Measurements from ENCODE around the gene EIF5A2.
"Not testable (repeated sequence)": the region's sequence is repeated elsewhere in the genome, so short reads cannot be mapped to it uniquely, and the experiment has no call there.

The EIF5A2 gene

DNA sequence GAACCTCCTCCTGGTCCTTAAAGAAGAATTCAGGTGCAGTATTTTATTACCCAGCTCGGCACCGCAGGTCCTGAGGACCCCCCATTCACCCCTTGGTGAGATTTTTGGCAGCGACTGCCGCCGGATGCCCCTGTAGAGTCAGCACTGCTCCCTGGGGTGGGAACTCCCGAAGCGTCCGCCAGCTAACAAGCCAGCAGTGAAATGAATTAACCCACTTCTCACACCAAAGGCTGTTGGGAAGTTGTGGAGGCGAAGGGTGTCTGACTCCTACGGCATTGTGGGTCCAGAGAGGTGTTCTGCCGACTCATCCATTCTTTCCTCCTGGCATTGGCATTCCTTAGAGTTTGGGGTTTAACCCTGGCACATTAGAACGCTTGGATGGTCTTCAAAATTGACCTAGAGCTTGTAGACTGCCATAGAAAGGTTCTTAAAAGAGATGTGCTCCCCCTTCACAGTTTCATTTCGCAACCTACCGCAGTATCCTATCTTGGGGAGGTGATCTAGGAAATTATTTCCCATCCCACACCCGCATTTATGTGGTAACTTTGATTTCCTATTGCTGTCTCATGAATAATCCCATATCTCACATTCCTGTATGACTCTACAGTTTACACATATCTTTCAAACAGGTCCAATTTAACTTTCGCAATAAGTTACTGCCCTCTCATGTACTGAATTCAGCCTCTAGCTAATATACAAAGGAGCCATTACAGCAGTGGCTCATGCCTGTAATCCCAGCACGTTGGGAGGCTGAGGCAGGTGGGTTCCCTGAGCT lies 879 bp upstream of the EIF5A2 start:
- Mint-ChIP-seq H3K27me3 (peaks cover 2% of the 10 kb centered on the region), H3K4me3 (peak overlapping the region; percentile 22), H3K36me3 (ENCODE audit: low read depth) (peaks cover 9% of the 10 kb centered on the region), H3K9me3 (peaks cover 6% of the 10 kb centered on the region), H3K4me1 (peaks cover 27% of the 10 kb centered on the region), H3K27ac (no peak overlapping the region)
- DNase-seq (no peak), ATAC-seq (no peak)

DNA sequence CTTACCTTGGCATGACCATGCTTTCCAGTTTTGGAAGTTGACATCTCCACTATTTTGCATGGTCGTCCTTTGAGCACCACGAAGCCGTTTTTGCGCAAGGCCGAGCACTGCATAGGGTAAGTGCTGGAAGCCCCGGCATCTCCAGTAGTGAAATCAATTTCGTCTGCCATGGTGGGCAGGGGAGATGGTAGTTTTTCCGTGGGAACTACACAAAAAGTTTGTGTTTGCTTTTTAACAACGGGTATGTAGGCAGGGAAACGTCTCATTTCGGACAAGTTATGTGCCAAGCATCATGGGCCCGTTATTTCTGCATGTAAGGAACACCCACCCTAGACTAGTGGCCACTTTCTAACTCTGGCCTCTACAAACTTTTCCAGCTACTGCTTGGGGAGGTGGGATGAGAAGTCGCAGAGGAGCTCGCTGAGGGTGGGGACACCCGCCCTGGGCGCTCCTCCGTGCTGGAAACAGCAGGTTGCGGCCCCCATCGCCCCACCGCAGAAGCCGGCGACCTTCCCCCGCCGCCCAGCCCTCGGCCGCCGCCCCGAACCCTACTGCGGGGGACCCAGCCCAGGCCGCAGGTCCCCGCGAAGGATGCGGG lies 701 bp downstream of the EIF5A2 start:
- no peak overlapping the region for H3K27ac Mint-ChIP-seq
- H3K4me1 Mint-ChIP-seq, result peaks cover 27% of the 10 kb centered on the region
- no peak for DNase-seq
- peaks cover 2% of the 10 kb centered on the region for H3K27me3 Mint-ChIP-seq
- H3K9me3 Mint-ChIP-seq, result peaks cover 6% of the 10 kb centered on the region
- H3K4me3 Mint-ChIP-seq, result peak overlapping the region; percentile 92
- peaks cover 13% of the 10 kb centered on the region for H3K36me3 Mint-ChIP-seq (ENCODE audit: low read depth)
- ATAC-seq, result peak; percentile 3

DNA sequence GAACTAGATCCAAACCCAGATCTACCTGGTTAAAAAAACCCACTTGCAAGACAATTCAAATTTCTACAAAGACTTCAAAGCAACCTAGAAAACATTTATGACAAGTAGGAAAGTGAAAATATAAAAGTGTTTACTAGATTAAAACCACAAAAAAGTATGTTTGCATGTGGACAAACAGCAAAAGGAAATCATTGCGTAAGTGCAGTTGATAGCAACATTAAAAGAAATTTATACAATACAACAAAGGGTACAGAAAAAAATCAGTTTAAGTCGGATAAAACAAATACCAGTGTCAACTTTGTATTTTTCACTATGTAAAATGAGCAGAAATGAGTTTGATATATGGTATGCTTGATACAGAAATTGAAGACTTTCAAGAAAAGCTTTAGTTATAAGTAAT lies 2.6 kb downstream of the EIF5A2 start:
- peaks cover 27% of the 10 kb centered on the region for H3K4me1 Mint-ChIP-seq
- H3K27ac Mint-ChIP-seq, result no peak overlapping the region
- H3K36me3 Mint-ChIP-seq (ENCODE audit: low read depth), result peaks cover 16% of the 10 kb centered on the region
- peaks cover 6% of the 10 kb centered on the region for H3K9me3 Mint-ChIP-seq
- H3K4me3 Mint-ChIP-seq, result no peak overlapping the region
- DNase-seq (no peak), ATAC-seq (no peak)
- no peaks in the 10 kb centered on the region for H3K27me3 Mint-ChIP-seq

DNA sequence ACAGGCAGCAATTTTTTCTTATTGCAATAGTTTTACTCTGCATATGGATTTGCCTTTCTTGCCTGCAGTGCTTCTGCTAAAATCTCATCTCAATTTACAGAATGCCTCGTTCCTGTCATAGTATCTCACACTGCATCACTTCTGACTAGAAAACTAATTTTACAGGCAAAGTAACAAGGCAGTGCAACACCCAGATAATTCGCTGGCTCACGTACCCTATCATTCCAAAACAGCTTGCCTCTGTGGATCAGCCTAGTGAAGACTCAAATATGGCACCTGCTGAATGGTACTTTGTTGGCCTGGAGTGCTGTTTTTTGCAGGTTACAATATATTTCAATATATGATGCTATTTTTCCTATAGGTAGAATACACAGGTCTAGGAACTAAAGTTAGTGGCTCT lies 5.3 kb downstream of the EIF5A2 start:
- Mint-ChIP-seq H3K4me1 (peaks cover 18% of the 10 kb centered on the region), H3K9me3 (no peaks in the 10 kb centered on the region), H3K36me3 (ENCODE audit: low read depth) (peaks cover 18% of the 10 kb centered on the region), H3K27me3 (no peaks in the 10 kb centered on the region), H3K27ac (no peak overlapping the region), H3K4me3 (no peak overlapping the region)
- DNase-seq (no peak), ATAC-seq (no peak)

DNA sequence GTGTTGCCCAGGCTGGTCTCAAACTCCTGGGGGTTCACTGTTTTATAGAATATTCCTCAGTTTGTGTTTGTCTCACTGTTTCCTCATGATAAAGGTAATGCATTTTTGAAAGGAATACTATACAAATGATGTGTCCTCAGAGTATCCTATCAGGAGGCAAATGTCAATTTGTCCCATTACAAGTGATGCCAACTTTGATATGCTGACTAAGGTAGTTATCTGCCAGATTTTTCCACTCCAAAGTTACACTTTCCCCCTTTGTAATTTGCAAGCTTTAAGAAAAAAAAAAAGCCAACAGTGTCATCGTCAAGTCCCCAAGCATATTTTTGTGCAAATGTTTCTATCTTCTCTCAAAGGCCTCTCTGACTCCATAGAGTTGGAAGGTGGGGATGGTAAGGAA lies 9.0 kb downstream of the EIF5A2 start:
- H3K27me3 Mint-ChIP-seq, result no peaks in the 10 kb centered on the region
- no peak for DNase-seq
- H3K4me1 Mint-ChIP-seq, result no peaks in the 10 kb centered on the region
- H3K27ac Mint-ChIP-seq, result no peak overlapping the region
- H3K4me3 Mint-ChIP-seq, result no peak overlapping the region
- H3K9me3 Mint-ChIP-seq, result peaks cover 6% of the 10 kb centered on the region
- no peak for ATAC-seq
- peaks cover 31% of the 10 kb centered on the region for H3K36me3 Mint-ChIP-seq (ENCODE audit: low read depth)

DNA sequence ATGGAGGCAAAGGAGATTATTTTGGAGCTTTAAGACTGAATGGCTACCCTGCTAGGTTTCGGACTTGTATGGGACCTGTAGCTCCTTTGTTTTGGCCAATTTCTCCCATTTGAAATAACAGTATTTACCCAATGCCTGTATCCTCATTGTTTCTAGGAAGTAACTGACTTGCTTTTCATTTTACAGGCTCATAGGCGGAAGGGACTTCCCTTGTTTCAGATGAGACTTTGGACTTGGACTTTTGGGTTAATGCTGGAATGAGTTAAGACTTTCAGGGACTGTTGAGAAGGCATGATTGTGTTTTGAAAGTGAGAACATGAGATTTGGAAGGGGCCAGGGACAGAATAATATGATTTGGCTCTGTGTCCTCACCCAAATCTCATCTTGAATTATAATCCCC lies 10.5 kb downstream of the EIF5A2 start:
- Mint-ChIP-seq H3K27me3 (no peaks in the 10 kb centered on the region), H3K36me3 (ENCODE audit: low read depth) (peaks cover 36% of the 10 kb centered on the region), H3K9me3 (peaks cover 6% of the 10 kb centered on the region), H3K4me3 (no peak overlapping the region), H3K4me1 (no peaks in the 10 kb centered on the region), H3K27ac (no peak overlapping the region)
- DNase-seq (no peak), ATAC-seq (no peak)

DNA sequence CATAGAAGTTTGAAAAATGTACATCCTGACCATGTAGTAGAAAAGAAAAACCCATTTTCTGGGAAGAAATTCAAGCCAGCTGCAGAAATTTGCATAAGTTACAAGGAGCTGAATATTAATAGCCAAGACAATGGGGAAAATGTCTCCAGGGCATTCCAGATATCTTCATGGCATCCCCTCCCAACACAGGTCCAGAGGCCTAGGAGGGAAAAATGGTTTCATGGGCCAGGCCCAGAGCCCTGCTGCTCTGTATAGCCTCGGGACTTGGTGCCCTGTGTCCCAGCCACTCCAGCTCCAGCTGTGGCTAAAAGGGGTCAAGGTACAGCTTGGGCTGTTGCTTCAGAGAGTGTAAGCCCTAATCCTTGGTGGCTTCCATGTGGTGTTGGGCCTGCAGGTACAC lies 11.2 kb downstream of the EIF5A2 start:
- ATAC-seq, DNase-seq, H3K4me3 Mint-ChIP-seq, H3K27me3 Mint-ChIP-seq, H3K4me1 Mint-ChIP-seq, H3K9me3 Mint-ChIP-seq, H3K27ac Mint-ChIP-seq: not testable (repeated sequence)
- H3K36me3 Mint-ChIP-seq (ENCODE audit: low read depth), result peaks cover 35% of the 10 kb centered on the region

DNA sequence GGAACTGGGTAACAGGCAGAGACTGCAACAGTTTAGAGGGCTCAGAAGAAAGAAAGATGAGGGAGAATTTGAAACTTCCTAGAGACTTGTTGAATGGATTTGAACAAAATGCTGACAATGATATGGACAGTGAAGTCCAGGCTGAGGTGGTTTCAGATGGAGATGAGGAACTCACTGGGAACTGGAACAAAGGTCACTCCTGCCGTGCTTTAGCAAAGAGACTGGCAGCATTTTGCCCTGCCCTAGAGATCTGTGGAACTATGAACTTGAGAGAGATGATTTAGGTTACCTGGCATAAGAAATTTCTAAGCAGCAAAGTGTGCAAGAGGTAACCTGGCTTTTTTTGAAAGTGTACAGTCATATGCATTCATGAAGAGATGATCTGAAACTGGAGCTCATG lies 11.7 kb downstream of the EIF5A2 start:
- no peak for DNase-seq
- no peak for ATAC-seq
- peaks cover 32% of the 10 kb centered on the region for H3K36me3 Mint-ChIP-seq (ENCODE audit: low read depth)

DNA sequence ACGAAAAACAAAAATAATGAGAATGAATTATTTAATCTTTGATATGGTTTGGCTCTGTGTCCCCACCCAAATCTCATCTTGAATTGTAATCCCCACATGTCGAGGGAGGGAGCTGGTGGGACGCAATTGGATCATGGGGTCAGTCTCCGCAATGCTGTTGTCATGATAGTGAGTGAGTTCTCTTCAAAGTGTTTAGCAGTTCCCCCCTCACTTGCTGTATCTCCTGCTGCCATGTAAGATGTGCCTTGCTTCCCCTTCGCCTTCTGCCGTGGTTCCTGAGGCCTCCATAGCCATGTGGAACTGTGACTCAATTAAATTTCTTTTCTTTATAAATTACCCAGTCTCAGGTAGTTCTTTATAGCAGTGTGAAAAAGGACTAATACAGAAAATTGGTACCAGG lies 12.1 kb downstream of the EIF5A2 start:
- H3K4me3 Mint-ChIP-seq, H3K4me1 Mint-ChIP-seq, DNase-seq, H3K27ac Mint-ChIP-seq, ATAC-seq, H3K27me3 Mint-ChIP-seq, H3K9me3 Mint-ChIP-seq: not testable (repeated sequence)
- H3K36me3 Mint-ChIP-seq (ENCODE audit: low read depth), result peaks cover 32% of the 10 kb centered on the region

More for the DNA sequence above, 11.7 kb downstream of the EIF5A2 start:
- Mint-ChIP-seq H3K4me1 (no peaks in the 10 kb centered on the region), H3K4me3 (no peak overlapping the region), H3K27me3 (no peaks in the 10 kb centered on the region), H3K27ac (no peak overlapping the region), H3K9me3 (peaks cover 6% of the 10 kb centered on the region)

DNA sequence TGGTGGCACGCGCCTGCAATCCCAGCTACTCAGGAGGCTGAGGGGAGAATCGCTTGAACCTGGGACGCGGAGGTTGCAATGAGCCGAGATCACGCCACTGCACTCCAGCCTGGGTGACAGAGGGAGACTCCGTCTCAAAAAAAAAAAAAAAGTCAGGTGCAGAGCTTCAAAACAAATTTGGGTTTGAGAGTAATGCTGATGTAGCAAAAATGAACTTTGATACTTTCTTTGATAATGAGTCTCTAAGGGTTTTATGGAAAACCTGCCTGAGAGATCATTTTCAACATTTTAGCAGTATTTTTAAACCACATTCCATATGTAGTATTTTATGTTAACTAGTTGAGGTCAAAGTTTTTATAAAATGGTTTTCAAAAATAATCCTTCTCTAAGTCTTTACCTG lies 14.5 kb downstream of the EIF5A2 start:
- H3K27me3 Mint-ChIP-seq, result no peaks in the 10 kb centered on the region
- H3K36me3 Mint-ChIP-seq (ENCODE audit: low read depth), result peaks cover 29% of the 10 kb centered on the region

DNA sequence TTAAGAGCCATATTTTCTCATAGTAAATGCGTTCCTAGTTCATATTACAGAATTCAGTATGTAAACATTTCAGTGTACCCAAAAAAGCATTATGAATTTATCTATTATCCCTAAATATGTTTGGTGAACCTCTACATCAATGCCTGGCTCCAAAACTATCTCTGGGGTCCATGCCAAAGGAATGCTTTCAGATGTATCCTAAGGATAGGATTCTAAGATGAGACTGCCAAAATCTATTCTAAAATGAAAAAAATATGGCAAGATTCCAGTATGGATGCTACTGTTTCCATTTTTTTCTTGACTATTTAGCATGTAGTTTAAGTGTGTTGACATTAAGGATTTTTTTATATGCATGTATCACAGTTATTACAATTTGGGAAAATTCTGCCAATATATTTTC lies 18.8 kb downstream of the EIF5A2 start:
- no peak for DNase-seq
- H3K4me1 Mint-ChIP-seq, result no peaks in the 10 kb centered on the region
- no peak for ATAC-seq
- H3K36me3 Mint-ChIP-seq (ENCODE audit: low read depth), result peaks cover 9% of the 10 kb centered on the region
- H3K27ac Mint-ChIP-seq, result no peak overlapping the region
- H3K9me3 Mint-ChIP-seq, result peaks cover under 1% of the 10 kb centered on the region
- H3K27me3 Mint-ChIP-seq, result no peaks in the 10 kb centered on the region
- no peak overlapping the region for H3K4me3 Mint-ChIP-seq

More for the DNA sequence above, 14.5 kb downstream of the EIF5A2 start:
- ATAC-seq (no peak), DNase-seq (no peak)
- Mint-ChIP-seq H3K4me3 (no peak overlapping the region), H3K9me3 (peaks cover 6% of the 10 kb centered on the region), H3K27ac (no peak overlapping the region), H3K4me1 (no peaks in the 10 kb centered on the region)

DNA sequence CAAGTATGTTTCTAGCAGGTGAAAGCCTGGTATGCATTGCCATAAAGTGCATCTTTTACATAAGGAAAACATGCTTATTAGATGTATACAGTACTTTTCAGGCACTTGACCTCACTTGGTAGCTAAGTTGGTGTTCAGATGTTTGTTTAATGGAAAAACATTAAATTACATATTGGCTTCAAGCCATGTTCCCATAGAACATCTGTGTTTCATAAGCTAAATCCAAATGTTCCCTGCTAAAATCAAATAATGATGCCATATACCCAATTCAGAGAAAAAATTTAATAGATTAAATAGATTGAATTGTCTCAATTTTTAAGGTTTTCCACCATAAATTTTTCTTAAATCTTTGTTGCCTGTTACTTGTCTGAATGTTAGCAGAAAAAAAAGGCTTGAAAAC lies 19.3 kb downstream of the EIF5A2 start:
- DNase-seq (no peak), ATAC-seq (no peak)
- no peak overlapping the region for H3K4me3 Mint-ChIP-seq
- H3K36me3 Mint-ChIP-seq (ENCODE audit: low read depth), result peaks cover 8% of the 10 kb centered on the region
- H3K4me1 Mint-ChIP-seq, result no peaks in the 10 kb centered on the region
- H3K27me3 Mint-ChIP-seq, result no peaks in the 10 kb centered on the region
- peaks cover 3% of the 10 kb centered on the region for H3K9me3 Mint-ChIP-seq
- no peak overlapping the region for H3K27ac Mint-ChIP-seq

DNA sequence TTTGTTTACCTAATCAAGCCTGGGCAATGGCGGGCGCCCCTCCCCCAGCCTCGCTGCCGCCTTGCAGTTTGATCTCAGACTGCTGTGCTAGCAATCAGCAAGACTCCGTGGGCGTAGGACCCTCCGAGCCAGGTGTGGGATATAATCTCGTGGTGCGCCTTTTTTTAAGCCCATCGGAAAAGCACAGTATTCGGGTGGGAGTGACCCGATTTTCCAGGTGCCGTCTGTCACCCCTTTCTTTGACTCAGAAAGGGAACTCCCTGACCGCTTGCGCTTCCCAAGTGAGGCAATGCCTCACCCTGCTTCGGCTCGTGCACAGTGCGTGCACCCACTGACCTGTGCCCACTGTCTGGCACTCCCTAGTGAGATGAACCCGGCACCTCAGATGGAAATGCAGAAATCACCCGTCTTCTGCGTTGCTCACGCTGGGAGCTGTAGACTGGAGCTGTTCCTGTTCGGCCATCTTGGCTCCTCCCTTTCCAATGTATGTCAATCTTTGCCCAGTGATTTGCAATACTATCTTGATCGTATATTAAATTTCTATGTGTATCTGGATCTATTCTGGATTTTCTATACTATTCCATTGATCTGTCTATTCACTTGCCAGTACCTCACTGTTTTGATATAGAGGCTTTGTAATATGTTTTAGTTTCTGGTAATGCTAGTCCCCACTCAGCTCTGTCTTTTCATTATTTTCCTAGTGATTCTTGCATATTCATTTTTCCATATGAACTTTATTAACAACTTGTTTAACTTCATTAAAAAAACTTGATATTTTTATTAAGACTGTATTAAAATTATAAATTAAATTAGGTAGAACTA lies 24.1 kb downstream of the EIF5A2 start:
- not testable (repeated sequence) for H3K4me3 Mint-ChIP-seq

DNA sequence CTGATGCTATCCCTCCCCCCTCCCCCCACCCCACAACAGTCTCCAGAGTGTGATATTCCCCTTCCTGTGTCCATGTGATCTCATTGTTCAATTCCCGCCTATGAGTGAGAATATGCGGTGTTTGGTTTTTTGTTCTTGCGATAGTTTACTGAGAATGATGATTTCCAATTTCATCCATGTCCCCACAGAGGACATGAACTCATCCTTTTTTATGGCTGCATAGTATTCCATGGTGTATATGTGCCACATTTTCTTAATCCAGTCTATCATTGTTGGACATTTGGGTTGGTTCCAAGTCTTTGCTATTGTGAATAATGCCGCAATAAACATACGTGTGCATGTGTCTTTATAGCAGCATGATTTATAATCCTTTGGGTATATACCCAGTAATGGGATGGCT lies 29.7 kb downstream of the EIF5A2 start:
- not testable (repeated sequence) for H3K9me3 Mint-ChIP-seq; H3K4me1 Mint-ChIP-seq; H3K4me3 Mint-ChIP-seq; DNase-seq; H3K27ac Mint-ChIP-seq; ATAC-seq; H3K27me3 Mint-ChIP-seq; H3K36me3 Mint-ChIP-seq (ENCODE audit: low read depth)

More for the DNA sequence above, 24.1 kb downstream of the EIF5A2 start:
- DNase-seq; ATAC-seq; H3K27ac Mint-ChIP-seq; H3K36me3 Mint-ChIP-seq (ENCODE audit: low read depth); H3K27me3 Mint-ChIP-seq; H3K9me3 Mint-ChIP-seq; H3K4me1 Mint-ChIP-seq: not testable (repeated sequence)

DNA sequence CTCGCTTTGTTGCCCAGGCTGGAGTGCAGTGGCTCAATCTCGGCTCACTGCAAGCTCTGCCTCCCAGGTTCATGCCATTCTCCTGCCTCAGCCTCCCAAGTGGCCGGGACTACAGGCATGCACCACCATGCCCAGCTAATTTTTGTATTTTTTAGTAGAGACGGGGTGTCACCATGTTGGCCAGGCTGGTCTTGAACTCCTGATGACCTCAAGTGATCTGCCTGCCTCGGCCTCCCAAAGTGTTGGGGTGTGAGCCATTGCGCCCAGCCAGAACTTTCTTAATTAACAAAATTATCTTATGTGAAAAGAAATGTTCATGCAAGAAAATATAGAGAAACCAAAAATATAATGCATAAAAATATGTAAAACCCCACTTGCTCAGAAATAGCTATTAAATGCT lies 31.1 kb downstream of the EIF5A2 start:
- H3K4me1 Mint-ChIP-seq; DNase-seq; H3K36me3 Mint-ChIP-seq (ENCODE audit: low read depth); H3K4me3 Mint-ChIP-seq; H3K27me3 Mint-ChIP-seq; ATAC-seq; H3K9me3 Mint-ChIP-seq; H3K27ac Mint-ChIP-seq: not testable (repeated sequence)
